Gastrocnemius medialis (tissue), 4 donors: Measurements from ENCODE around the gene CTBP2.

Source experiments
- CTCF ChIP-seq, 5 experiments: fragments of 450-650 bp in 3 of 5; fragments of 200-600 bp in 2 of 5; sonication (generic) in 2 of 5; IDR thresholded peaks in 4 of 5; conservative IDR thresholded peaks in 1 of 5; 1 replicate in 4 of 5; 2 replicates in 1 of 5; pipeline ENCODE4 v1.5.1; 2016 to 2019; ENCODE audit warnings: antibody characterized with exemption in 5 of 5, mild to moderate bottlenecking in 3 of 5, moderate library complexity in 3 of 5
- POLR2A ChIP-seq, 2 donors: fragments of 450-650 bp; IDR thresholded peaks; one replicate each; pipeline ENCODE4 v1.6.1; 2017; ENCODE audit warnings: antibody characterized with exemption in 2 of 2, mild to moderate bottlenecking in 2 of 2, moderate library complexity in 2 of 2

GRCh38 chr10:125084614-125085257 is 75.6 kb downstream of the CTBP2 start:
- TF ChIP-seq CTCF (IDR thresholded peaks at IDR 0.05 in 4 of 5, conservative IDR thresholded peaks at IDR 0.05 in 1 of 5) (peak in 1 of 5 experiments; percentile 1), POLR2A (IDR thresholded peaks at IDR 0.05) (peak in 1 of 2 donors; percentile 1)
